ENCODE data around the gene ZP2. TPM values are rescaled to one million over a fixed set of nuclear protein-coding genes. Genes with fewer than 3 reads are reported as not detected.

The ZP2 gene
- total RNA-seq, 2 experiments from 2014 or later, result not detected

GRCh38 chr16:21218153-21218552 is 6.8 kb upstream of the ZP2 start:
- Histone ChIP-seq H3K36me3 (ENCODE audit: insufficient read depth, low read length) (no peaks in the 10 kb centered on the region), H3K79me2 (ENCODE audit: insufficient read depth, low read depth, low read length) (no peaks in the 10 kb centered on the region), H3K9me2 (ENCODE audit: insufficient read depth, low read length) (no peaks in the 10 kb centered on the region), H3K9me3 (ENCODE audit: low read length) (no peaks in the 10 kb centered on the region), H3K4me2 (ENCODE audit: low read length) (no peak overlapping the region), H4K20me1 (ENCODE audit: insufficient read depth, low read length) (no peaks in the 10 kb centered on the region), H2AFZ (ENCODE audit: low read length) (no peak overlapping the region), H3K4me1 (ENCODE audit: insufficient read depth, low read length, poor library complexity, severe bottlenecking) (no peaks in the 10 kb centered on the region), H3K4me3 (ENCODE audit: low read depth, low read length, poor library complexity, severe bottlenecking) (no peak overlapping the region), H3K27ac (ENCODE audit: low read depth, low read length, poor library complexity, severe bottlenecking) (no peak overlapping the region)
- no peak for DNase-seq (ENCODE audit: low spot score)
- POLR2A ChIA-PET, result no interaction called here
- intact Hi-C loops (cut with micrococcal nuclease; ENCODE audit: unreplicated experiment), result no loop called here
- no TSS peak for BruUV-seq (replicated peaks)
- CTCF ChIA-PET (ENCODE audit: unreplicated experiment), result no interaction called here
- no peak for TF ChIP-seq EZH2phosphoT487 (IDR thresholded peaks at IDR 0.05; ENCODE audit: borderline replicate concordance, low read depth, low read length)
- TF ChIP-seq, protein P1, sequence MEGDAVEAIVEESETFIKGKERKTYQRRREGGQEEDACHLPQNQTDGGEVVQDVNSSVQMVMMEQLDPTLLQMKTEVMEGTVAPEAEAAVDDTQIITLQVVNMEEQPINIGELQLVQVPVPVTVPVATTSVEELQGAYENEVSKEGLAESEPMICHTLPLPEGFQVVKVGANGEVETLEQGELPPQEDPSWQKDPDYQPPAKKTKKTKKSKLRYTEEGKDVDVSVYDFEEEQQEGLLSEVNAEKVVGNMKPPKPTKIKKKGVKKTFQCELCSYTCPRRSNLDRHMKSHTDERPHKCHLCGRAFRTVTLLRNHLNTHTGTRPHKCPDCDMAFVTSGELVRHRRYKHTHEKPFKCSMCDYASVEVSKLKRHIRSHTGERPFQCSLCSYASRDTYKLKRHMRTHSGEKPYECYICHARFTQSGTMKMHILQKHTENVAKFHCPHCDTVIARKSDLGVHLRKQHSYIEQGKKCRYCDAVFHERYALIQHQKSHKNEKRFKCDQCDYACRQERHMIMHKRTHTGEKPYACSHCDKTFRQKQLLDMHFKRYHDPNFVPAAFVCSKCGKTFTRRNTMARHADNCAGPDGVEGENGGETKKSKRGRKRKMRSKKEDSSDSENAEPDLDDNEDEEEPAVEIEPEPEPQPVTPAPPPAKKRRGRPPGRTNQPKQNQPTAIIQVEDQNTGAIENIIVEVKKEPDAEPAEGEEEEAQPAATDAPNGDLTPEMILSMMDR (conservative IDR thresholded peaks at IDR 0.05; ENCODE audit: low read length), result no peak

DNA sequence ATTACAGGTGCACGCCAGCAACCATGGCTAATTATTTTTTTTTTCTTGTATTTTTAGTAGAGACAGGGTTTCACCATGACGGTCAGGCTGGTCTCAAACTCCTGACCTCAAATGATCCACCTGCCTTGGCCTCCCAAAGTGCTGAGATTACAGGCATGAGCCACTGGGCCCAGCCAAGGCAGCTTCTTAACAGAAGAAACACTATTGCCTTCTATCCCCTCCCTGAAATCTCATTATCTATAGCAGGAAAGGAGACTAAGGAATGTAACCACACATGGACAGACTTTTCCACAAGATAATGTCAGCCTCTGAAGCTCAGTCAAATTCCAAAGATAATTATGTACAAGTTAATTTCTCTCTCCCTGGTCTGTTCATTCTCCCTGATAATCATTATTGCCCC is 5.7 kb upstream of the ZP2 start:
- TF ChIP-seq, protein P1 (conservative IDR thresholded peaks at IDR 0.05; ENCODE audit: low read length), result no peak
- no peak for TF ChIP-seq EZH2phosphoT487 (IDR thresholded peaks at IDR 0.05; ENCODE audit: borderline replicate concordance, low read depth, low read length)
- Histone ChIP-seq H3K4me1 (ENCODE audit: insufficient read depth, low read length, poor library complexity, severe bottlenecking) (no peaks in the 10 kb centered on the region), H3K9me3 (ENCODE audit: low read length) (no peaks in the 10 kb centered on the region), H2AFZ (ENCODE audit: low read length) (no peak overlapping the region), H3K79me2 (ENCODE audit: insufficient read depth, low read depth, low read length) (no peaks in the 10 kb centered on the region), H3K9me2 (ENCODE audit: insufficient read depth, low read length) (no peaks in the 10 kb centered on the region), H4K20me1 (ENCODE audit: insufficient read depth, low read length) (no peaks in the 10 kb centered on the region), H3K4me3 (ENCODE audit: low read depth, low read length, poor library complexity, severe bottlenecking) (no peak overlapping the region), H3K27ac (ENCODE audit: low read depth, low read length, poor library complexity, severe bottlenecking) (no peak overlapping the region), H3K4me2 (ENCODE audit: low read length) (no peak overlapping the region), H3K36me3 (ENCODE audit: insufficient read depth, low read length) (no peaks in the 10 kb centered on the region)
- intact Hi-C loops (cut with micrococcal nuclease; ENCODE audit: unreplicated experiment), result no loop called here
- CTCF ChIA-PET (ENCODE audit: unreplicated experiment), result no interaction called here
- no peak for DNase-seq (ENCODE audit: low spot score)
- POLR2A ChIA-PET, result interaction anchor here (0.5 to 0.6 kb wide), 2 partner anchors 31 to 105 kb away, joined by 3 read pairs; no protein-coding TSS in a partner anchor
- BruUV-seq (replicated peaks), result no TSS peak

- H4K20me1 ChIP-seq (ENCODE audit: insufficient read depth, low read length), result no peaks in the 10 kb centered on the region
- no peak overlapping the region for H3K4me3 ChIP-seq (ENCODE audit: low read depth, low read length, poor library complexity, severe bottlenecking)
- no TSS peak for BruUV-seq (replicated peaks)
- H3K4me1 ChIP-seq (ENCODE audit: insufficient read depth, low read length, poor library complexity, severe bottlenecking), result no peaks in the 10 kb centered on the region
- POLR2A ChIA-PET, result no interaction called here
- no peaks in the 10 kb centered on the region for H3K36me3 ChIP-seq (ENCODE audit: insufficient read depth, low read length)
- TF ChIP-seq, protein P1 (conservative IDR thresholded peaks at IDR 0.05; ENCODE audit: low read length), result no peak
- no peak for TF ChIP-seq EZH2phosphoT487 (IDR thresholded peaks at IDR 0.05; ENCODE audit: borderline replicate concordance, low read depth, low read length)
- H3K27ac ChIP-seq (ENCODE audit: low read depth, low read length, poor library complexity, severe bottlenecking), result no peak overlapping the region
- no peaks in the 10 kb centered on the region for H3K9me3 ChIP-seq (ENCODE audit: low read length)
- no peak overlapping the region for H2AFZ ChIP-seq (ENCODE audit: low read length)
- no peaks in the 10 kb centered on the region for H3K9me2 ChIP-seq (ENCODE audit: insufficient read depth, low read length)
- H3K79me2 ChIP-seq (ENCODE audit: insufficient read depth, low read depth, low read length), result no peaks in the 10 kb centered on the region
- CTCF ChIA-PET (ENCODE audit: unreplicated experiment), result no interaction called here
- DNase-seq (ENCODE audit: low spot score), result no peak
- H3K4me2 ChIP-seq (ENCODE audit: low read length), result no peak overlapping the region
- intact Hi-C loops (cut with micrococcal nuclease; ENCODE audit: unreplicated experiment), result no loop called here
Observed at GRCh38 chr16:21214086-21214485, 2.7 kb upstream of the ZP2 start.
